Lower lobe of right lung (tissue), 2 donors: Measurements from ENCODE around the gene SHROOM2. TPM values are rescaled to one million over a fixed set of nuclear protein-coding genes. Genes with fewer than 3 reads are reported as not detected.
"Not testable (repeated sequence)": the region's sequence is repeated elsewhere in the genome, so short reads cannot be mapped to it uniquely, and the experiment has no call there.

Source experiments
- ATAC-seq, 2 donors: fragments of 200-7000 bp; cut with Tn5 transposase; one replicate each; pipeline ENCODE4 v1.9.1; 2020 to 2022; ENCODE audit warnings: mild to moderate bottlenecking in 2 of 2, moderate library complexity in 2 of 2
- DNase-seq: peaks from one replicate; pipeline ENCODE4 v3.0.0-alpha.2; 2020
- H3K27ac ChIP-seq: fragments of 200-600 bp; one replicate; pipeline ENCODE4 v1.8.0; 2022
- H3K27me3 ChIP-seq: fragments of 200-600 bp; one replicate; pipeline ENCODE4 v1.8.0; 2022; ENCODE audit warnings: low read depth
- H3K36me3 ChIP-seq: fragments of 200-600 bp; one replicate; pipeline ENCODE4 v1.8.0; 2022; ENCODE audit warnings: mild to moderate bottlenecking
- H3K4me1 ChIP-seq: fragments of 200-600 bp; one replicate; pipeline ENCODE4 v1.8.0; 2022
- H3K4me3 ChIP-seq: fragments of 200-600 bp; one replicate; pipeline ENCODE4 v1.8.0; 2022; ENCODE audit warnings: mild to moderate bottlenecking
- H3K9me3 ChIP-seq: fragments of 200-600 bp; one replicate; pipeline ENCODE4 v1.8.0; 2022
- CTCF ChIP-seq: fragments of 200-600 bp; IDR thresholded peaks from one replicate; pipeline ENCODE4 v1.8.0; 2022; ENCODE audit warnings: antibody characterized with exemption, mild to moderate bottlenecking
- intact Hi-C: fragments of 100-400 bp; cut with DNase I; formaldehyde crosslinking; loops from one replicate; pipeline ENCODE4 v1.11.0; 2022
- total RNA-seq: library from RNA; stranded (reverse); fragmentation: NEBNext Ultra II Directional; extraction: Animal tissue kit (Norgen Biotek cat#: 25700); gene quantifications from one replicate; pipeline ENCODE4 v1.2.1, GENCODE V29; 2021
- donor health status: DM: no; HTN: yes; CAD: no; lungs with severe emphysema.

The SHROOM2 gene
- total RNA-seq, 1 donor from 2014 or later = 9.3 TPM

GRCh38 chrX:9758021-9758638 lies 28.1 kb upstream of the SHROOM2 start:
- no peaks in the 10 kb centered on the region for H3K9me3 ChIP-seq
- intact Hi-C loops = no loop called here
- DNase-seq = no peak
- no peak overlapping the region for H3K4me3 ChIP-seq
- no peaks in the 10 kb centered on the region for H3K4me1 ChIP-seq
- ATAC-seq = no peak
- no peak for TF ChIP-seq CTCF
- H3K27ac ChIP-seq = no peak overlapping the region
- no peaks in the 10 kb centered on the region for H3K27me3 ChIP-seq
- no peaks in the 10 kb centered on the region for H3K36me3 ChIP-seq

- DNase-seq (no peak), ATAC-seq (no peak)
- no peaks in the 10 kb centered on the region for H3K9me3 ChIP-seq
- H3K4me1 ChIP-seq = no peaks in the 10 kb centered on the region
- intact Hi-C loops = no loop called here
- no peak overlapping the region for H3K4me3 ChIP-seq
- H3K27ac ChIP-seq = no peak overlapping the region
- no peaks in the 10 kb centered on the region for H3K36me3 ChIP-seq
- no peaks in the 10 kb centered on the region for H3K27me3 ChIP-seq
- no peak for TF ChIP-seq CTCF
Measured at GRCh38 chrX:9759337-9759736, 26.9 kb upstream of the SHROOM2 start.

- ATAC-seq = no peak
- intact Hi-C loops = no loop called here
- no peak for DNase-seq
- Histone ChIP-seq H3K27me3 (no peaks in the 10 kb centered on the region), H3K4me3 (no peak overlapping the region), H3K9me3 (no peaks in the 10 kb centered on the region), H3K27ac (no peak overlapping the region), H3K36me3 (no peaks in the 10 kb centered on the region), H3K4me1 (no peaks in the 10 kb centered on the region)
- TF ChIP-seq CTCF = no peak
Measured at GRCh38 chrX:9765072-9765736, 21.0 kb upstream of the SHROOM2 start.

GRCh38 chrX:9765737-9766097 lies 20.5 kb upstream of the SHROOM2 start, which contains the start of gene GPR143:
TSS of gene GPR143 (minus strand) at chrX:9765847. CDS start at chrX:9765817, 30 bp downstream.
- Histone ChIP-seq H3K9me3 (no peaks in the 10 kb centered on the region), H3K27ac (no peak within 1 kb of the TSS), H3K4me3 (no peak within 1 kb of the TSS), H3K27me3 (no peaks in the 10 kb centered on the region), H3K36me3 (no peaks in the 10 kb centered on the region), H3K4me1 (no peaks in the 10 kb centered on the region)
- DNase-seq (no peak), ATAC-seq (no peak)
- no peak for TF ChIP-seq CTCF
- intact Hi-C loops = no loop called here

- Histone ChIP-seq H3K4me3 (no peak overlapping the region), H3K36me3 (no peaks in the 10 kb centered on the region), H3K27me3 (no peaks in the 10 kb centered on the region), H3K27ac (no peak overlapping the region), H3K4me1 (no peaks in the 10 kb centered on the region), H3K9me3 (no peaks in the 10 kb centered on the region)
- intact Hi-C loops = no loop called here
- DNase-seq (no peak), ATAC-seq (no peak)
- TF ChIP-seq CTCF = no peak
Measured at GRCh38 chrX:9767375-9767774, 18.9 kb upstream of the SHROOM2 start.

GRCh38 chrX:9768321-9768839 lies 17.8 kb upstream of the SHROOM2 start:
- H3K9me3 ChIP-seq, H3K27ac ChIP-seq, intact Hi-C loops, ATAC-seq, H3K27me3 ChIP-seq, H3K4me3 ChIP-seq, DNase-seq, H3K36me3 ChIP-seq, H3K4me1 ChIP-seq: not testable (repeated sequence)
